PC-9 (cell line): ENCODE results near the gene KISS1. TPM values are rescaled to one million over a fixed set of nuclear protein-coding genes. Genes with fewer than 3 reads are reported as not detected.

ENCODE experiments used
- BruUV-seq: library from RNA; stranded (reverse); fragments of 400-500 nt; replicated peaks from 2 replicates; lab custom pipeline; 2021; lab: Mats Ljungman, UMichigan
- CTCF ChIA-PET: fragments of 300-600 bp; sonication (Branson Sonifier 250); formaldehyde crosslinking; loops from one replicate; lab custom pipeline; 2022; ENCODE audit warnings: antibody characterized with exemption; lab: Charles Lee
- POLR2A ChIA-PET: fragments of 300-600 bp; sonication (Branson Sonifier 250); formaldehyde crosslinking; loops from one replicate; lab custom pipeline; 2022; ENCODE audit warnings: antibody characterized with exemption; ENCODE audit not compliant: unreplicated experiment; lab: Charles Lee
- DNase-seq, 2 experiments: peaks; one replicate each; pipeline versions ENCODE4 v3.0.0 to v3.0.0-alpha.2; 2015 to 2022; ENCODE audit warnings: mixed read lengths in 1 of 2
- H2AFZ ChIP-seq: fragments of 200-600 bp; sonication (generic); 2 replicates; pipeline ENCODE4 v1.8.1; 2017; ENCODE audit warnings: antibody characterized with exemption
- H3F3A ChIP-seq: fragments of 200-600 bp; sonication (generic); 2 replicates; pipeline ENCODE4 v1.8.1; 2017; ENCODE audit warnings: antibody characterized with exemption, mild to moderate bottlenecking, low read depth; ENCODE audit not compliant: insufficient read depth
- H3K27ac ChIP-seq: fragments of 200-600 bp; sonication (generic); 2 replicates; pipeline ENCODE4 v1.6.1; 2016; ENCODE audit warnings: mixed run types
- H3K27me3 ChIP-seq: fragments of 200-600 bp; sonication (generic); 2 replicates; pipeline ENCODE4 v1.6.1; 2016; ENCODE audit warnings: low read depth, mixed run types; ENCODE audit not compliant: insufficient read depth
- H3K36me3 ChIP-seq: fragments of 200-600 bp; sonication (generic); 2 replicates; pipeline ENCODE4 v1.6.1; 2016; ENCODE audit warnings: low read depth, mixed run types
- H3K4me1 ChIP-seq: fragments of 200-600 bp; sonication (generic); replicated peaks from 2 replicates; pipeline ENCODE4 v1.6.1; 2016; ENCODE audit warnings: mixed run types; ENCODE audit not compliant: insufficient read depth
- H3K4me2 ChIP-seq: fragments of 200-600 bp; sonication (generic); 2 replicates; pipeline ENCODE4 v1.6.1; 2017; ENCODE audit warnings: mixed run types
- H3K4me3 ChIP-seq: fragments of 200-600 bp; sonication (generic); 2 replicates; pipeline ENCODE4 v1.6.1; 2016; ENCODE audit warnings: mixed run types
- H3K79me2 ChIP-seq: fragments of 200-600 bp; sonication (generic); 2 replicates; pipeline ENCODE4 v1.6.1; 2017; ENCODE audit warnings: low read depth, mixed run types
- H3K9me2 ChIP-seq: fragments of 200-600 bp; sonication (generic); 2 replicates; pipeline ENCODE4 v1.8.1; 2017; ENCODE audit warnings: mild to moderate bottlenecking; ENCODE audit not compliant: insufficient read depth
- H3K9me3 ChIP-seq: fragments of 200-600 bp; sonication (generic); 2 replicates; pipeline ENCODE4 v1.8.1; 2016; ENCODE audit warnings: low read depth; ENCODE audit not compliant: insufficient read depth
- H4K20me1 ChIP-seq: fragments of 200-600 bp; sonication (generic); 2 replicates; pipeline ENCODE4 v1.8.1; 2017; ENCODE audit not compliant: insufficient read depth
- EZH2 ChIP-seq: fragments of 200-600 bp; sonication (generic); IDR thresholded peaks from 2 replicates; pipeline ENCODE4 v1.8.0; 2017; ENCODE audit warnings: antibody characterized with exemption, low read depth
- intact Hi-C: fragments of 100-400 bp; cut with micrococcal nuclease; formaldehyde crosslinking; loops from one replicate; pipeline ENCODE4 v1.10.0; 2022; ENCODE audit not compliant: unreplicated experiment
- total RNA-seq: library from RNA; stranded (reverse); gene quantifications from 2 replicates; pipeline ENCODE4 v1.2.3, GENCODE V29; 2021
- TF ChIP-seq, protein P1 (sequence below): fragments of 200-600 bp; sonication (generic); conservative IDR thresholded peaks from 2 replicates; pipeline ENCODE4 v1.6.1; 2017; ENCODE audit warnings: mixed run types, antibody characterized with exemption, mild to moderate bottlenecking, moderate library complexity

The KISS1 gene
- total RNA-seq, 1 experiment from 2014 or later, result 5.2 TPM

DNA sequence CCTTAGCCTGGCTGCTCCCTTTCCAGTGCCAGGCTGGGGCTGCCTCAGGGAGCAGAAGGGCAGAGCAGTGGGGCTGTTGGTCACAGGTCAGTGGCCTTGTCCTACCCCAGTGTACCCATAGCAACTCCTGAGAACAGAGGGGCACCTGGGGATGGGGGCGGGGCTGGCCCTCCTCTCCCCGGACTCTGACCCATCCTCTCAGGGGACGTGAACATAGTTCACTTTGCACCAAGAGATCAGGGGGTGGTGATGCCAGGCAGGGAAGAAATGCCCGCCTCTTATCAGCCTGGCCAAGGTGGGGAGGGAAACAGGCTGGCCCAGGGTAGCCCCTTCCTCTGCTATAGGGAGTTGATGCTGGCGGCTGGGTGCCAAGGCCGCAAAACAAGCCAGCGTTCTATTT lies 49.3 kb downstream of the KISS1 start:
- H2AFZ ChIP-seq, result no peak overlapping the region
- no peaks in the 10 kb centered on the region for H3K9me2 ChIP-seq
- H4K20me1 ChIP-seq, result no peaks in the 10 kb centered on the region
- H3K27me3 ChIP-seq, result no peaks in the 10 kb centered on the region
- H3K36me3 ChIP-seq, result no peaks in the 10 kb centered on the region
- DNase-seq, result no peak
- intact Hi-C loops, result no loop called here
- ChIA-PET CTCF (no interaction called here), POLR2A (interaction anchor here (0.6 kb wide), 1 partner anchor 281 kb away, joined by 3 read pairs; no protein-coding TSS in a partner anchor)
- H3K4me1 ChIP-seq, result peaks cover 6% of the 10 kb centered on the region; the same call in 1 of the 2 replicates
- no TSS peak for BruUV-seq
- H3K4me2 ChIP-seq, result no peak overlapping the region
- TF ChIP-seq, protein P1, sequence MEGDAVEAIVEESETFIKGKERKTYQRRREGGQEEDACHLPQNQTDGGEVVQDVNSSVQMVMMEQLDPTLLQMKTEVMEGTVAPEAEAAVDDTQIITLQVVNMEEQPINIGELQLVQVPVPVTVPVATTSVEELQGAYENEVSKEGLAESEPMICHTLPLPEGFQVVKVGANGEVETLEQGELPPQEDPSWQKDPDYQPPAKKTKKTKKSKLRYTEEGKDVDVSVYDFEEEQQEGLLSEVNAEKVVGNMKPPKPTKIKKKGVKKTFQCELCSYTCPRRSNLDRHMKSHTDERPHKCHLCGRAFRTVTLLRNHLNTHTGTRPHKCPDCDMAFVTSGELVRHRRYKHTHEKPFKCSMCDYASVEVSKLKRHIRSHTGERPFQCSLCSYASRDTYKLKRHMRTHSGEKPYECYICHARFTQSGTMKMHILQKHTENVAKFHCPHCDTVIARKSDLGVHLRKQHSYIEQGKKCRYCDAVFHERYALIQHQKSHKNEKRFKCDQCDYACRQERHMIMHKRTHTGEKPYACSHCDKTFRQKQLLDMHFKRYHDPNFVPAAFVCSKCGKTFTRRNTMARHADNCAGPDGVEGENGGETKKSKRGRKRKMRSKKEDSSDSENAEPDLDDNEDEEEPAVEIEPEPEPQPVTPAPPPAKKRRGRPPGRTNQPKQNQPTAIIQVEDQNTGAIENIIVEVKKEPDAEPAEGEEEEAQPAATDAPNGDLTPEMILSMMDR, result no peak
- TF ChIP-seq EZH2, result no peak
- no peaks in the 10 kb centered on the region for H3K79me2 ChIP-seq
- H3K9me3 ChIP-seq, result no peaks in the 10 kb centered on the region
- H3K27ac ChIP-seq, result no peak overlapping the region
- peaks cover 10% of the 10 kb centered on the region; the same call in 1 of the 2 replicates for H3F3A ChIP-seq
- no peak overlapping the region for H3K4me3 ChIP-seq

- POLR2A ChIA-PET, result no interaction called here
Measured at GRCh38 chr1:204146309-204146708, 50.0 kb downstream of the KISS1 start.

GRCh38 chr1:204145033-204145504 lies 51.2 kb downstream of the KISS1 start:
- 0 out of 2 replicates have a peak, but pooled peaks cover 6% of the 10 kb centered on the region for H3K4me1 ChIP-seq
- peaks cover 6% of the 10 kb centered on the region; the same call in 1 of the 2 replicates for H3F3A ChIP-seq
- H3K27ac ChIP-seq, result no peak overlapping the region
- no peaks in the 10 kb centered on the region for H3K36me3 ChIP-seq
- no peaks in the 10 kb centered on the region for H3K27me3 ChIP-seq
- ChIA-PET CTCF (no interaction called here), POLR2A (interaction anchor here (0.6 to 0.7 kb wide), 3 partner anchors 13 to 519 kb away, joined by 3 to 4 read pairs (median 4); no protein-coding TSS in a partner anchor)
- intact Hi-C loops, result no loop called here
- no TSS peak for BruUV-seq
- no peaks in the 10 kb centered on the region for H4K20me1 ChIP-seq
- no peak overlapping the region for H3K4me3 ChIP-seq
- no peak for TF ChIP-seq EZH2
- TF ChIP-seq, protein P1, result no peak
- H3K4me2 ChIP-seq, result no peak overlapping the region
- H3K9me2 ChIP-seq, result no peaks in the 10 kb centered on the region
- DNase-seq, result no peak
- H3K79me2 ChIP-seq, result no peaks in the 10 kb centered on the region
- H2AFZ ChIP-seq, result no peak overlapping the region
- no peaks in the 10 kb centered on the region for H3K9me3 ChIP-seq

More at GRCh38 chr1:204146309-204146708, 50.0 kb downstream of the KISS1 start:
- H4K20me1 ChIP-seq, result no peaks in the 10 kb centered on the region
- peaks cover 6% of the 10 kb centered on the region; the same call in 1 of the 2 replicates for H3K4me1 ChIP-seq
- CTCF ChIA-PET, result no interaction called here
- no peaks in the 10 kb centered on the region for H3K36me3 ChIP-seq
- H3K79me2 ChIP-seq, result no peaks in the 10 kb centered on the region
- peaks cover 7% of the 10 kb centered on the region; the same call in 1 of the 2 replicates for H3F3A ChIP-seq
- H3K9me2 ChIP-seq, result no peaks in the 10 kb centered on the region
- no peak overlapping the region for H3K4me3 ChIP-seq
- no peaks in the 10 kb centered on the region for H3K27me3 ChIP-seq
- no peak overlapping the region for H3K4me2 ChIP-seq
- no TSS peak for BruUV-seq
- intact Hi-C loops, result no loop called here
- DNase-seq, result no peak
- no peak overlapping the region for H3K27ac ChIP-seq
- no peaks in the 10 kb centered on the region for H3K9me3 ChIP-seq
- H2AFZ ChIP-seq, result no peak overlapping the region
- no peak for TF ChIP-seq EZH2
- TF ChIP-seq, protein P1, result no peak
